Smooth muscle cell (in vitro differentiated cells): Measurements from ENCODE around the gene U2SURP. TPM values are rescaled to one million over a fixed set of nuclear protein-coding genes. Genes with fewer than 3 reads are reported as not detected.
A peak's percentile ranks its signal among the peaks of the same experiment; 100 is the strongest.

Experiments
- DNase-seq: peaks from one replicate; lab custom pipeline; 2025; ENCODE audit not compliant: unreplicated experiment; lab: John Stamatoyannopoulos, UW
- H2AFZ ChIP-seq: fragments of 200-600 bp; sonication (generic); 2 replicates; pipeline ENCODE4 v1.6.0; 2016; ENCODE audit warnings: antibody characterized with exemption, low read depth, mild to moderate bottlenecking
- H3F3A ChIP-seq: fragments of 200-600 bp; sonication (generic); 2 replicates; pipeline ENCODE4 v1.6.0; 2017; ENCODE audit warnings: antibody characterized with exemption, low read depth
- H3K27ac ChIP-seq: fragments of 200-600 bp; sonication (generic); 2 replicates; pipeline ENCODE4 v1.5.1; 2016; ENCODE audit warnings: low read depth, mild to moderate bottlenecking
- H3K27me3 ChIP-seq: fragments of 200-600 bp; sonication (generic); 2 replicates; pipeline ENCODE4 v1.6.1; 2016; ENCODE audit warnings: low read depth, mild to moderate bottlenecking
- H3K36me3 ChIP-seq: fragments of 200-600 bp; sonication (generic); 2 replicates; pipeline ENCODE4 v1.5.1; 2016; ENCODE audit warnings: low read depth
- H3K4me1 ChIP-seq: fragments of 200-600 bp; sonication (generic); 2 replicates; pipeline ENCODE4 v1.5.1; 2016; ENCODE audit warnings: low read depth
- H3K4me2 ChIP-seq: fragments of 200-600 bp; sonication (generic); 2 replicates; pipeline ENCODE4 v1.6.0; 2016; ENCODE audit warnings: mild to moderate bottlenecking
- H3K4me3 ChIP-seq: fragments of 200-600 bp; sonication (generic); 2 replicates; pipeline ENCODE4 v1.5.1; 2016; ENCODE audit warnings: mild to moderate bottlenecking
- H3K79me2 ChIP-seq: fragments of 200-600 bp; sonication (generic); 2 replicates; pipeline ENCODE4 v1.6.0; 2016; ENCODE audit warnings: low read depth, mild to moderate bottlenecking
- H3K9ac ChIP-seq: fragments of 200-600 bp; sonication (generic); 2 replicates; pipeline ENCODE4 v1.6.0; 2016; ENCODE audit warnings: low read depth
- H3K9me3 ChIP-seq: fragments of 200-600 bp; sonication (generic); replicated peaks from 2 replicates; pipeline ENCODE4 v1.5.1; 2016; ENCODE audit warnings: low read depth
- H4K20me1 ChIP-seq: fragments of 200-600 bp; sonication (generic); 2 replicates; pipeline ENCODE4 v1.6.0; 2016; ENCODE audit warnings: low read depth
- WGBS: methylation state at CpG from one replicate; pipeline ENCODE4 v1.1.7; 2016; ENCODE audit warnings: low lambda C conversion rate; 5-methylcytosine and 5-hydroxymethylcytosine counted together
- polyA plus RNA-seq: library from polyadenylated mRNA; unstranded; fragments of >200 nt; fragmentation: Nextera tagmentation; extraction: Ambion mirVana; gene quantifications from 2 replicates; pipeline ENCODE4 v1.2.1, GENCODE V29; 2016
- total RNA-seq: library from RNA; depleted of rRNA; stranded (reverse); fragments of >200 nt; gene quantifications from 2 replicates; pipeline ENCODE4 v1.2.3, GENCODE V29; 2014
- TF ChIP-seq, protein P1 (sequence below): fragments of 200-600 bp; sonication (generic); IDR thresholded peaks from 2 replicates; pipeline ENCODE4 v1.5.1; 2017; ENCODE audit warnings: borderline replicate concordance, mild to moderate bottlenecking, antibody characterized with exemption; ENCODE audit not compliant: insufficient read depth, poor library complexity, severe bottlenecking

Gene U2SURP
- total and polyA plus RNA-seq, 2 experiments from 2014 or later = 49.0 to 80.4 TPM

DNA sequence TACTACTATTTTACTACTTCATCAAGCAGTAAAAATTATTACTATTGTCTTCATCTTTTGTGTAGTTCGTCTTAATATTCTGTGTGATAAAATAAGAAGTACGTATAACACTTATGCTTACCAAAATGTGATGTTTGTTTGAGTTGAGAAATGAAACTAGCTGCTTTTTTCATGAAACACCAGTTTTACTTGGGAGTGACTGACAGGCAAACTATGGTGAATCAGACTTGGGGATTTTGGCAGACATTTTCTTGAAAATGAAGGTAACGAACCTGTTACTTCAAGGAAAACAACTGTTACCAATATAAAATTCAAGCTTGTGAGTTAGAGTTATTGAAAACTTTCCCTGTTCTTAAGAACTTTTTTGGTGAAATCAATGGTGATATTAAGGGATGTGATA is 10.3 kb downstream of the U2SURP start:
- peaks cover 90% of the 10 kb centered on the region for H4K20me1 ChIP-seq
- no peaks in the 10 kb centered on the region for H3K27me3 ChIP-seq
- H3K9ac ChIP-seq = no peak overlapping the region
- peaks cover 2% of the 10 kb centered on the region for H3F3A ChIP-seq
- TF ChIP-seq, protein P1, sequence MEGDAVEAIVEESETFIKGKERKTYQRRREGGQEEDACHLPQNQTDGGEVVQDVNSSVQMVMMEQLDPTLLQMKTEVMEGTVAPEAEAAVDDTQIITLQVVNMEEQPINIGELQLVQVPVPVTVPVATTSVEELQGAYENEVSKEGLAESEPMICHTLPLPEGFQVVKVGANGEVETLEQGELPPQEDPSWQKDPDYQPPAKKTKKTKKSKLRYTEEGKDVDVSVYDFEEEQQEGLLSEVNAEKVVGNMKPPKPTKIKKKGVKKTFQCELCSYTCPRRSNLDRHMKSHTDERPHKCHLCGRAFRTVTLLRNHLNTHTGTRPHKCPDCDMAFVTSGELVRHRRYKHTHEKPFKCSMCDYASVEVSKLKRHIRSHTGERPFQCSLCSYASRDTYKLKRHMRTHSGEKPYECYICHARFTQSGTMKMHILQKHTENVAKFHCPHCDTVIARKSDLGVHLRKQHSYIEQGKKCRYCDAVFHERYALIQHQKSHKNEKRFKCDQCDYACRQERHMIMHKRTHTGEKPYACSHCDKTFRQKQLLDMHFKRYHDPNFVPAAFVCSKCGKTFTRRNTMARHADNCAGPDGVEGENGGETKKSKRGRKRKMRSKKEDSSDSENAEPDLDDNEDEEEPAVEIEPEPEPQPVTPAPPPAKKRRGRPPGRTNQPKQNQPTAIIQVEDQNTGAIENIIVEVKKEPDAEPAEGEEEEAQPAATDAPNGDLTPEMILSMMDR = no peak
- no peaks in the 10 kb centered on the region for H3K4me1 ChIP-seq
- H2AFZ ChIP-seq = no peak overlapping the region
- peaks cover 79% of the 10 kb centered on the region for H3K79me2 ChIP-seq
- WGBS = 97% methylated on average over 3 of the region's 3 CpGs
- H3K4me3 ChIP-seq = no peak overlapping the region
- no peaks in the 10 kb centered on the region for H3K9me3 ChIP-seq
- peaks cover 8% of the 10 kb centered on the region for H3K36me3 ChIP-seq
- DNase-seq = no peak
- H3K4me2 ChIP-seq = no peak overlapping the region
- H3K27ac ChIP-seq = no peak overlapping the region

DNA sequence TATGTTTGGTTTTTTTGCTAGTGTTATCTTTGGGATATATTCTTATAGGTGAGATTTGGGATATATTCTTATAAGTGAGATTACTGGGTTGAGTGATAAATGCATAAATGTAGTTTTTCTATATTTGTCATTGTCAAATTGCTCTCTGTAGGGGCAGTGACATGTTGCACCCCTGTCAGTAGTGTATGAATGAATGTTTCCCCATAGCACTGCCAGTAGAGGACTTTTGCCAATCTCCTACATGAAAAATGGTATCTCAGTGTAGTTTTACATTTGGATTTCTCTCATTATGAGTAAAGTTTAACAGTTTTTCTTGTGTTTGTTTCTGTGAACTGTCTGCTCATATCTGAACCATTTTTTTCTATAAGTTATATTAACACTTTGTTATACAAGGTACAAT is 13.6 kb downstream of the U2SURP start:
- Histone ChIP-seq H3K79me2 (peaks cover 58% of the 10 kb centered on the region), H3F3A (peaks cover 2% of the 10 kb centered on the region), H3K9ac (no peak overlapping the region), H4K20me1 (peaks cover 58% of the 10 kb centered on the region), H3K4me2 (no peak overlapping the region), H3K9me3 (no peaks in the 10 kb centered on the region), H3K27ac (no peak overlapping the region), H3K36me3 (peaks cover 22% of the 10 kb centered on the region), H3K4me3 (no peak overlapping the region), H2AFZ (no peak overlapping the region), H3K27me3 (no peaks in the 10 kb centered on the region), H3K4me1 (no peaks in the 10 kb centered on the region)
- no peak for DNase-seq
- TF ChIP-seq, protein P1 = no peak

DNA sequence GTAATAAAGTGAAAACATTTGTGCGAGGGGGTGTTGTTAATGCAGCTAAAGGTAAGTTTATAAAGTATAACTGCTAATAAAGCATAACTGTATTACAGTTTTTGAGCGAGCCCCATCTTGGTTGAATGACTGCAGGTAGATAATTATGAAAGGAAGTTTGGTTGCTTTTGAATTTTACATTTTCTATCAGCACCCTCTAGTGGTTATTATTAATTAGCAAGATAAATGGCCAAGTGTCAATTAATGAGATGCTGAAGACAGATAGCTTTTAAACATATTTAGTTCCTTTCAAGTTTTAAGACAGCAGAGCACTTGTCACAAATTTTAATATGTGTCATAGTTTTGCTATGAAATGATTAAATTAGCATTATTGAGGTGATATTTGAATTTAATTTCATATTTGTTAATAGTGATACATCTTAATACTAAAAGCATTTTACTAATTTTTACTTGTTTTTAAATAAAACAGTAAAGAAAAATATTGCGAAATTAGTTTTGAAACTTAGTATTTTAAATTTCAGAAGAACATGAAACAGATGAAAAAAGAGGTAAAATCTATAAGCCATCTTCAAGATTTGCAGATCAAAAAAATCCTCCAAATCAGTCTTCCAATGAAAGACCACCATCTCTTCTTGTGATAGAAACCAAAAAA is 15.1 kb downstream of the U2SURP start:
- no peaks in the 10 kb centered on the region for H3K9me3 ChIP-seq
- H2AFZ ChIP-seq = no peak overlapping the region
- TF ChIP-seq, protein P1 = peak; percentile 56
- no peak overlapping the region for H3K4me3 ChIP-seq
- H3K27ac ChIP-seq = no peak overlapping the region
- no peaks in the 10 kb centered on the region for H3K4me1 ChIP-seq
- peaks cover 30% of the 10 kb centered on the region for H3K36me3 ChIP-seq
- peaks cover 2% of the 10 kb centered on the region for H3F3A ChIP-seq
- no peak for DNase-seq
- no peak overlapping the region for H3K9ac ChIP-seq
- 97% methylated on average over 3 of the region's 3 CpGs for WGBS
- H3K79me2 ChIP-seq = peaks cover 46% of the 10 kb centered on the region
- H3K27me3 ChIP-seq = no peaks in the 10 kb centered on the region
- peaks cover 43% of the 10 kb centered on the region for H4K20me1 ChIP-seq
- no peak overlapping the region for H3K4me2 ChIP-seq

DNA sequence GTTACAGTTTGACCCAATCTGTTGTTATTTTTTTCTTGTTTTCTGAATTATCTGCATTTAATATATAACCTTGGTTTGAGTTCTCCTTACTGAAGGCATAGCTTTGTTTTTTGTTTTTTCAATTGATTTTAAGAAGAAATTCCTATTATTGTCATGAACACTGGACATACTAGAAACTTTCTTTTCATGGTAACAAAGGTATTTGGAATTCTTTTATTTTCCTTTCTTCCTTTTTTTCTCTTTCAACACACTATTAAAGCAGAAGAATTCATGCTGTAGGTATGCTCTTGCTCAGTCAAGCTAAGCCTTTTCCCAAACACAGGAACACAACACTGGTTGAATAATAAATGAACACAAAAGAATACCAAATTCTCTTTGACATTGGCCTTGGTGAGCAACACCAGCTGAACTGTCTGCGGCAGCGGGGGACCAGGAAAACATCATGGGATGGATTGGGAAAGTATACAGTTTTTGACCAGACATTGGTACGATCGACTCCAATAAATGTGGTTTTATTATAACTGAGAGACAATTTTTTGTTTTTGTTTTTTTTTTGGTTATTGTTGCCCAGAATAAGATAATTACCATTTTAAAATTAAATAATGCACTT is 23.1 kb downstream of the U2SURP start:
- no peaks in the 10 kb centered on the region for H3F3A ChIP-seq
- H4K20me1 ChIP-seq = no peaks in the 10 kb centered on the region
- no peaks in the 10 kb centered on the region for H3K4me1 ChIP-seq
- H3K4me3 ChIP-seq = no peak overlapping the region
- no peak overlapping the region for H3K4me2 ChIP-seq
- peaks cover 9% of the 10 kb centered on the region for H3K79me2 ChIP-seq
- DNase-seq = no peak
- over 99% methylated on average over 4 of the region's 4 CpGs for WGBS
- no peak overlapping the region for H3K9ac ChIP-seq
- TF ChIP-seq, protein P1 = no peak
- H3K36me3 ChIP-seq = peaks cover 45% of the 10 kb centered on the region
- no peak overlapping the region for H2AFZ ChIP-seq
- H3K27ac ChIP-seq = no peak overlapping the region
- H3K9me3 ChIP-seq = no peaks in the 10 kb centered on the region
- no peaks in the 10 kb centered on the region for H3K27me3 ChIP-seq
